NCI-H510A (cell line): ENCODE measurements around the gene BICD2.

Experiments
- DNase-seq: peaks from one replicate; lab custom pipeline; 2025; lab: John Stamatoyannopoulos, UW

BICD2 gene

DNA sequence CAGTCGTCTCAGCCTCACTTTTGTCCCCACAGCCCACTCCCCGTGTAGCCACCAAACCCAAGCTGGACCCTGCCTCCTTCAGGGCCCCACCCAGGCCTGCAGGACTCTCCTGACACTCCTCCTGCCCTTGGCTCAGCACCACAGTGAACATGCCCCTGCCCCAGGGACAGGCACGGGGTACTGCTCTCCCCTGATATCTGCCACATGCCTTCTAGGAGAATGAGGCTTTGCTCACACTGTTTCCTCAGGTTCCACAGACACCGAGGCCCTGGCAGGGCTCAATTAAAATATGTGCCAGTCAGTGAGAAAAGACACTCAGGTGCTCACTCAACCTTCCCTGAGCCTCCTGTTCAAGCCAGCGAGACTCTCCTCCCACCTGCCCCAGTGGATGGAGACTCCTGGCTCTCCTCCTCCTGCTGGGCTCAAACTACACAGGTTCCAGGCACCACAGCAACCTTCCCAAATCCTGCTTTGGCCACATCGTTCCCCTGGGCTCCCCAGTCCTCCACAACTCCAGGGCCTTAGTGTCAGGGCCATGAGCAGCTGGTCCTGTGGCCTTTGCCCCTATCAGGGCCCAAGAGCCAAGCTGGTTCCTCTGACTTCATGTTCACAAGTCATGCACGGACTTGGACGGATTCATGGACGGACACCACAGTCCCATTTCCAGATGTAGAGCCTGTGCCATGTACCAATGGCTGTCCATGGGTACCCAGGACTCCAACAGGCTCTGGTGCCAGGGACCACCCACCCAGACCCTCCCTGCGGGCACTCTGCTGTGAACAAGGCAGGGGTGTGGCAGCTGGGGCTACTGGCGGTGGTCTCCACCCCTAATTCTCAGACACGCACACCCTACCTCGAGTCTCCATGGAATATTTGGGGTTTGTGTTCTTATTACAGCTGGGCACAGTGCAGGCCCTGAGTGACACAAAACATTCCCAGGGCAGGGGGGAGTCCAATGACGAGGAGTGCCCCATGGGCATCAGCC lies 36.6 kb downstream of the BICD2 start:
- no peak for DNase-seq

DNA sequence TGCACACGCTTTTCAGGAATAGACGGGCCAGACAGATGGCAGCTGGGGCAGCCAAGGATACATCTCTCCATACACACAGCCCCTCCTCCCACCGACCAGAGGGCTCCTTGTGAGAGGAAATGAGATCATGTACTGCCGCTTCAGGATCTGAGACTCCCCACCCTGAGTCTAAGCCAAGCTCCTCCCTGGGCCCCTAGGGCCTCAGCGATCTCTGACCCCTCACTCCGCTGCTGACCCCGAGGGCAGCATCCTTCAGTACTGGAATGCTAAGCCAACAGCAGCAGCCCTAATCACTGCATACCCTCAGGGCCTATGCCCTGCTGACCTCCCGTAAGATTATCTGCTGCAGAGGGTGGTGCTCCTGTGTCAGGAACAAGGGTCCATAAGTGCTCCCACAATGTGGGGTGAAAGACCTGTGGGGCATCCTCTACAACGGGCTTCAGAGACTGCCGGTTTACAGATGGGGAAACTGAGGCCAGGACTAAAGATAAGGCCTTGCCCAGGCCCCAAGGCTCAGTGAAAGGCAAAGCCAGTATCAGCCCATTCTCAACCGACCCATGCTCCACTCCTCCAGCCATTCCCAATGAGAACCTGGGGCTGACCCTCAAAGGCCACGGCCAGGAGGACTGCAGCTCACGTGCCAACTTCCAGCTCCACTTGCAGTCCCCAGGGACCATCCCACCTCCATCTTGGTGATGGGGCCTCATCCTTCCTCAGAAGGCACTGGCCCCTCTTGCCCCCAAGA lies 37.5 kb downstream of the BICD2 start:
- DNase-seq: no peak

DNA sequence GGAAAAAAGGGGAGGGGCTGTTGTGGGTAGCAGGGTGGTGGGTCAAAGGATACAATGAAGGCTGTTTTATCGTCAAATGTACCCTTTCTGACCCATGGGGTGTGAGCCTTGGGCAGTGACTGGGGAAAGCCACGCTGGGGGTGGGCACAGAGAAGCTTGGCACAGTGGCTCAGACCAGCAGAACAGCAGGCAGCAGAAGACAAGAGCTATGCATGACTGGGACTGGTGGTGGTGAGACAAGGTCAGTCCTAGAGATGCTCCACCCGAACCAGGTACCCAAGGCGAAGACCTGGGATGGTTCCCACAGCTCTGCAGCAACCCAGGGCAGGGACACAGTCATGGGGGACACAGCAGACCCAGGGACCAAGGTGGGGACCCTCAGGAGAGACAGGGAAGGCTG lies 38.3 kb downstream of the BICD2 start:
- DNase-seq: no peak

DNA sequence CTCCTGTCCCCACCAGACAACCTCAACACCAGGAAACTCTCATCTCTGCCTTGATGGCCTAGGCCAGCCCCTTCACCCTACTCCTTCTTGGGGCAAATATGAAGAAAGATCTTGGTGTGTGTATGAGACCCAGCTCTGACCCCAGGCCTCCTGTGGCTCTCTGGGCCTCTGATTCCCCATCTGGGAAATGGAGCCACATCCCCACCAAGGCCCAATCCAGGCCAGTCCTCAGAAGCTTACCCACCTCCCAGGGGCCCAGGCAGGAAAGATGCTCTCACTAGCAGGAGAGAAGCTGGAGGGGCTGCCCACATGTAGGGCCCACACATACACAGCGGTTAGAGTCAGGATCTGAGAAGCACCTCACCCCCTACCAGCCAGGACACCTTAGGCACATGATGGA lies 38.9 kb downstream of the BICD2 start:
- no peak for DNase-seq

DNA sequence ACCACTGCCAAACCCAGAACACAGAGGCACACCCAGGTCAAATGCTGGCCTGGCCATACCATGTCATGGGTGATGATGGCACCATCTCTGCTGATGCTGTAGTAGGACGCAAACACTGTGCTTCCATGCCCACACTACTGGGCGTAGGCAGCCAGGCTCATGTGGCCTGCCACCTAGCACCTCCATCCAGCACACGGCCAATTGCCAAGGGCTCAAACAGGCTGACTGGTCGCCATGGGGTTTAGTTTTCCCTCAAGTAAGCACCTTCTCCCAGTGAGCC lies 39.4 kb downstream of the BICD2 start:
- DNase-seq: no peak

DNA sequence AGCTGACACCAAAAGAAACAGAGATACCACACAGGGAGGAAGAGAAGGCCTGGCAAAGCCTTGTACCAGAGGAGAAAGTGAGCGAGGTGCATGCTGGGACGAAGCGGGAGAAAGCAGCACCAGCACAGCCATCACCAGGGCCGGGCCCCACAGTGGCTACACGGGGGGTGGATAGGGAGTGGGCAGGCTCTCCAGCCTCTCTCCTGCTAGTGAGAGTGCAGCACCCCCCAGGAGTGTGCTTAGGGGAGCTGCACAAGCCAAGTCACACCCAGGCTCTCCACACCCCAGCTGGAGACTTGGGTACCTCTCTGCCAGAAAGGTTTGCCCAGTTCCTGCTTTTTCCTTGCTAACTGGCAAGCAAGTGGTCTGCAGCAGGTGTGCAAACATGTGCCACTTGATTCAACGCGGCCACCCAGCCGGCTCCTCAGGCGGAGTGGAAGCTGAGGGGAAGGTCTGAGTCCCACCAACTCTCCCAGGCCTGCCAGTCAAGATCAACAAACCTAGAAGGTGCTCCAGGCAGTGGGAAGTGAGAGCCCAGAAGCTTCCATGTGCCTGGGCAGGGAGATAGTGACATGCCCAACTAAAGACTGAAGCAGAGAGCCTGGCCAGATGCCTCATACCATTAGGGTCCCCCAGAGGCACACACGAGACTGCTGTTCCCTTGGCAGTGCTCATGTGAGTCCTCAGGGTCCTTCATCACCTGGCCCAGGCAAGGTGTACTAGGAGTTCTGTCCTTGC lies 39.9 kb downstream of the BICD2 start:
- DNase-seq: peak; percentile 40

DNA sequence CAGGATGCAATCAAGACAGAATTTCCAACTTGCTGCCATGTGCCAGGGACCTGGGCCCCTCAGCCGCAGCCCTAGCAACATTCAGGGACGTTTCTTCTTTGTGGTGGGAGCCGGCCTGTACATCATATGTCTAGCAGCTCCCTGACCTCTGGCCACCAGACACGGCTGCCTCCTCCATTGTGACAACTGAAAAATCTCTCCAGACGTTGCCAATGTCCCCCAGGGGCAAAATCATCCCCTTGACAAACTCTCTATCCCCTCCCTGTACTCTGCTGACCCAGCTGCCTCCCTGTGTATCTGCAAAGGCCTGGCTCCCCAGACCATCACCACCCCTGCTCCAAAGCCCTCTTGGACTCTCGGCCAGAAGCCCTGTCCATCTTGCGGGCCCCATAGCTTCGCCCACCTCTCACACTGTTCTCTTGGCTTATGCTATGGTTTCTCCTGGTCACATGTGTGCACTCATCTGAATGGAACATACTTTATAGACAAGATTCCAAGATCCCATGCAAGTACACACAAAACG lies 40.8 kb downstream of the BICD2 start:
- DNase-seq: no peak

DNA sequence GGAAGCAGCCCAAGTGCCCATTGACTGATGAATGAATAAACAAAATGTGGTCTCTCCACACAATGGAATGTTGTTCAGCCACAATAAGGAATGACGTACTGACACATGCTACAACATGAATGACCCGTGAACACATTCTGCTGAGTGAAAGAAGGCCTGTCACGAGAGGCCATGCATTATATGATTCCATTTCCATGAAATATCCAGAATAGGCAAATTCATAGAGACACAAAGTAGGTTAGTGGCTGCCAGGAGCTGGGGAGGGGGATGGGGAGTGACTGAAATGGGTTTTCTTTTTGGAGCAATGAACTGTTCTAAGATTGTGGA lies 41.4 kb downstream of the BICD2 start:
- no peak for DNase-seq

DNA sequence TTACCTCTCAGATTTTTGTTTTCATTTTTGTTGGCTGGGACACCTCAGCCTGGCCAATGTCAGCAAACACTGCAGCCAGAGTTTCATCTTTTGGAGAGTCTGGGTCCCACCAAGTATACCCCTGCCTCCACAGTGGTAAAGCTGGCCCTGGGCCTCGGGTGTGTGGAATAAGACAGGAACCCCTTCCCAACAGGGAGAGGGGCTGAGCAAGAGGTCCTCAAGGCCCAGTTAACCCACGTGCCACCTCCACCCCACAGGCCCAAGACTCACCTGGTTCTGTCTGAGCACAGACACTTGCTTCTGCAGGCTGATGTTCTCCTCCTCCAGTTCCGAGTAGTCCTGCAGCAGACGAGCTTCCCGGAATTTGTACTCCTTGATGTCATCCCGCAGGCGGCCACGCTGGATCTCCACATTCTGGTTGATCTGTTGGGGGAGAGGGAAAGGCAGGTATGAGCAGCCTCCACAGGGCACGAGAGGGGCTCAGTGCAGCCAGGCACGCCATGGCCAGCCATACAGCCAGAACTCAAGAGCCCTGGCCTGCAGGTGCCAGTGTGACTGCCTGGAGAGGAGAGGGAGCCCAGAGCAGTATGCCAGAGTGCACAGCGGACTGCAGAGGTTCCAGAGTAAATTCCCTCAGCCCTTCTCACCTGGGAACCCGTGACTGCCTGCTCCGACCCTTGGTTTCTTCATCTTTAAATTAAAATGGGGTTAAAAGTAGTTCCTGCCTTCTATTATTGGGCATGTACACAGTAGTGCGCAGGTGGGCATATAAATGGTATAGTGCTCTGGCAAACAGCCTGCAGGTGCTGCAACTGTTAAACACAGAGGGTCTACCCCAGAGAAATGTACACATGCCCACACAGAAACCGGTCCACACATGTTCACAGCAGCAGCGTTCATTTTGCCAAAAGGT lies 42.0 kb downstream of the BICD2 start:
- no peak for DNase-seq

DNA sequence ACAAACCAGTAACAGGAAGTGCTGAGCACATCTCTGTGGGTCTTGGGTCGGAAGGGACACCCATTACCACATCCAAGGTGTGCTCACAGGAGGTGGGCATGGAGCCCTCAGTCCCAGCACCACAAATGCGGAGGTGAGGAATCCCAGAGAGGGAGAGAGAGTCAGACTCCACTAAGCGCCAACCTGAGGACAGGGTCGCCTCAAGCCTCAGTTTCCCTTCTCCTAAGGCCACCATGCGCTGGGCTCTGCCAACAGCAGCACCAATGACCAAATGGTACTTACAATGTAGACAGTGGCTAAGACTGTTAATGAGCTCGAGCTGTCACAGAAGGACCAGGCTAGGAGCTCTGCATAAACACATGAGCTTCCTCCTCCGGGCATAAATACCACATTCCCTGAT lies 43.1 kb downstream of the BICD2 start:
- DNase-seq: no peak

DNA sequence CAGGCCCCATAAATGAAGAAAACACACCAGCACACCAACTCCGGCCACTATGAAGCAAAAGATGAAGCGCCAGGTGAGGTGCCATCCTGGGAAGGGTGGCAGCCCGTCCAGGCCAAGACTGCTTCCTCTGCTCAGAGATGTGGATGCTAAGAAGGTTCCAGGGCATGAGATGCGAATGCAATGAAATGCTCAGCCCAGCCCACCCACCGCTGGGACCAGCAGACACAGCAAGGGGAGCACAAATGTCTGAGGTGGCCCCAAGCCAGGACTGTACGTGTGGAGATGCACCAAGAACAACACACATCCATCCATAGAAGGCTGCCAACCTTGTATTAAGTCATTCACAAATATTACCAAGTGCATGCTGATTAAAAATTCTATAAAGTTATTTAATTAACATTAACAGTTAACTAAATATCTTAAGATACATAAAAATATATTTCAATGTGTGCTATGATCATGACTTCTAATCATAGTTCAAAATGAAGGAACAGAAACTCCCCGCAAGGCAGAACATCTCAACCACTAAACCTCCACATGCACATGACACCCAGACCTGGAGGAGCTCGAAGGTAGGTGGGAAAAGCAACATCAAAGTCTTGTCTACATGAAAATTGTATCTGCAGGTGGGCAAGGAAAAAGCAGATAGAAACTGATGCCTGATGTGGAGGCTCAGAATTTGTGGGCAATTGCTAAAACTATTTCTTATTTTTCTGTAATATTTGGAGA lies 43.7 kb downstream of the BICD2 start:
- DNase-seq: no peak

DNA sequence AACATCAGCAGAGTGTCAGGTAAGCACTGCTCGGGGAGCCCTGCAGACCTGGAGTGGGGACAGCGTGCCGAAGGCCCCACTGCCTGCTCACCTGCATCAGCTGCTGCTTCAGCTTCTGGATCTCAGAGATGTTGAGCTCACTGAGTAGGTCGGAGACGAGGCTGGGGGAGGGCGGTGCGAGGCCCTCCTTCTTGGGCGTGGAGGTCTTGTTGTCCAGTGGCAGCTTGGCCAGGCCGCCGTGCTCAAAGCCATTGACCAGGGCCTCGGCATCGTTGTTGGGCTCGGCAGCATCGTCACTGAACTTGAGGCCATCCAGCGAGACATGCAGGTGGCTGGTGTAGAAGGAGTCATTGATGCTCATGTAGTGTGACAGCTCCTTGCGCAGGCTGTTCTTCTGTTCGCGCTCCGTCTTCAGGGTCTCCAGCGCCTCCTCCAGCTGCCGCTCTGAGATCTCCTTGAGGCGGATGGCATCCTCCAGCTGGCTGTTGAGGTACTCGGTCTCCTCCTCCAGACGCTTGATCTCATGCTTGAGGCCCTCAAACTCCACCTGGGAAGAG lies 44.3 kb downstream of the BICD2 start:
- no peak for DNase-seq

DNA sequence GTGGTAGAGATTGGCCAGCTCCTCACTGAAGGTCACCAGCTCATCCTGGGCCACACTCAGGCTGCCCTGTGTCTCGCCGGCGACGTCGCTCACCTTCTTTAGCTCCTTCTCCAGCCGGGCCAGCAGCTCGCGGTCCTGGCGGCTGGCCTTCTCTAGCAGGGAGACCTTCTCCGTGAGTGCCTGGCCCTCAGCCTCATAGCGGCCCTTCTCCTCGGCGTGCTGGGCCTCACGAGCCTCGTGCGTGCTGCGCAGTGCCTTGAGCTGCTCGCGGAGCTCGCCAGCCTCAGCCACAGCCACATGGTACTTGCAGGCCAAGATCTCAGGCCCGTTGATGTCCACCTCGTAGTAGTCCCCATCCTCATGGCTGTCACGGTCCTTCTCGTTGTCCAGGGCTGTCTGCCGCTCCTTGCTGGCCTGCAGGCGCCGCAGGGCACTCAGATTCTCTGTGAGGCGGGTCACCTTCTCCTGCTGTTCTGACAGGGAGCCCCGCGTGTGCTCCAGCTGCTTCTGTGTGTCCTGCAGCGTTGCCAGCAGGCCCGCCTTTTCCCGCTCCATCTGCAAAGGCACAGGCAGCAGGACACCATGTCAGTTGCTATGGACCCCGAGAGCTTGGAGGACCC lies 45.5 kb downstream of the BICD2 start:
- no peak for DNase-seq

DNA sequence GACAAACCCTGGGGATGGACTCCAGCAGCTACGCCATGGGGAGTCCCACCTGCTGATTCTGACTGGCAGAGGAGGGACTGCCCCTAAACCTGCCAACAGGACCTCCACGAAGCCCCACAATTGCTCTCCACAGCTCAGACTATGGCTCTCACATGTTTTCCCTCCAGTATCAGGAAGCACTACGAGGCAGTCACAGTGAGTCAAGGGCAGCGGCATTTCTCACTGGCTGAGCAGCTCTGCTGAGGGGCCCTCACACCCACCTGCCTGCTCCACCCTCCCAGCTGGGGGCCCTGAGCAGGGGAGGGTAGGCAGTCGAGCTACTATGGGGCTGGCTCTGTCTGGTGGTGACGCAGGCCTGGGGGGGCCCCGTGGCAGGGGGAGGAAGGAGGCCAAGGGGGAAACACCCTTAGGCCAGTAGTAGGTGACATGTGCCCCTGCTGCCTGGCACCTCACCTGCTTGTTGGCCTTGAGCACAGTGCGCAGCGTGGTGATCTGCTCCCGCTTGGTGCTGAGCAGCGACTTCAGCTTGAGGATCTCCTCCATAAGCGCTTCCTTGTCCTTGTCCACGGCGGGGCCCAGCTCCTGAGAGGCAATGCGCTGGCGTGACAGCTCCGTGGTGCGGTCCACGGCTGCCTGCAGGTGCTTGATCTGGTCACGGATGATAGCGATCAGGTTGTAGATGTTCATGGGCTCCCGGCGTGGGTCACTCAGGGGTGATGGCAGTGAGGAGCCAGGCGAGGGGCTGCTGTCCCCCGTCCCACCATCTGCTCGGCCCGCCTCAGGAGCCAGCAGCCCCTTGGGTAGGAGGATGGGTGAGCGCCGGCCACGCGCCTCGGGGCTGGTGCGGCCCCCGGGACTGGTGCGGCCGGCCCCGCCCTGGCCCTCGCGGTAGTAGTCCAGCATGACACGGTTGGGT lies 46.3 kb downstream of the BICD2 start:
- no peak for DNase-seq

DNA sequence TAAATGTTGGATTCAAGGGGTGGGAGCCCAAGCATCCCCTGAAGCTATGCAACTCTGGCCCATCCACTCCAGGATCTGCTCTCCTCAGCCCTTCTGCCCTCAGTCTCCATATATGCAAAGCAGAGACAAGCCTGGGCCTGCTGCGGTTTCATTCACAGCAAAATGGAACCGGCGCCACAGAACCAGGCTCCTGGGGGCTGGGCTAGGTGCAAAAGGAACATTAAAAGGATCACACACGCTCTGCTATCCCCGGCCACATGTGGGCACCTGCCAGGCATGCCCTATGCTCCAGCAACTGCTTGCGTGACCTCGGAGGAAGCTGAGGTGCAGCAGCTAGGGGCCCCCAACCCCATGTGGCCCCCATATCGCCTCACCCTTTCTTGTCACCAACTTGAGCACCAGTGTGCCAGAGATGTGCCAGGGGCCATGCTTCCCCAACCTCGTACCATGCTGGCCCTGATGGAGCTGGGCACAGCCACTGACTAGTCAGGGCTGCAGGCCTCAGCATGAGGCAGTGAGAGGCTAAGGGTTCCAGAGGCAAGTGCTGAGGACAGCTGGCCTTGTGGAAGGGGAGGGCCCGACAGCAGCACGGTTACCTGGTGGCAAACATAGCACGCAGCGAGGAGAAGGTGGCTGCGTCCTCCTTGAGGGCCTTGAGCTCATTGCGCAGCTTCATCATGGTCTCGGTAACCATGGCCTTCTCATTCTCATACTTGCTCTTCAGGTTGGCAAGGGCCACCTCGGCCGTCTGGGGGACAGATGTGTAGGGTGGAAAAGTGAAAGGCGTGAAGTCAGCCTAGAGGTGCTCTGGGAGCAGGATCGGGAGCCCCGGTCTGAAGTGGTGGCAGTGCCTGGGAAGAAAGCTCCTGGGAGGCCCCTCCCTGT lies 47.2 kb downstream of the BICD2 start:
- DNase-seq: no peak

DNA sequence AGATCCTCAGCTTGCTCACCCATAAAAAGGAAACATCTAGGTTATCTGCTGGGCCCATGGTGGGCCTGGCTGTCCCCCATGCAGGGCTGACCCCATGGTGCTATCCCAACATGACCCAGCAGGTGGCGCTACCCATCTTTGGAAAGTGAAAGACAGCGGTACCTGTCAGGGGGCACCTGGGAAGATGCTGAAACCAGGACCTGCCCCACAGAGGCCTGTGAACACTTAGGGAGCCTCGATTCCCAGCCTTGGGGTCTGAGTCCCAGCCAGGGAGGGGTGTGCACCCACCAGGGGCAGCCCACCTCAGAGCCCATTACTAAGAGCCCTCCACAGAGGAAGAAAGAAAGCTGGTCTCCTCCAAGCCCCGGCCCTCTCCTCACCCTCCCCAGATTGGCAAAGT lies 48.1 kb downstream of the BICD2 start:
- no peak for DNase-seq

DNA sequence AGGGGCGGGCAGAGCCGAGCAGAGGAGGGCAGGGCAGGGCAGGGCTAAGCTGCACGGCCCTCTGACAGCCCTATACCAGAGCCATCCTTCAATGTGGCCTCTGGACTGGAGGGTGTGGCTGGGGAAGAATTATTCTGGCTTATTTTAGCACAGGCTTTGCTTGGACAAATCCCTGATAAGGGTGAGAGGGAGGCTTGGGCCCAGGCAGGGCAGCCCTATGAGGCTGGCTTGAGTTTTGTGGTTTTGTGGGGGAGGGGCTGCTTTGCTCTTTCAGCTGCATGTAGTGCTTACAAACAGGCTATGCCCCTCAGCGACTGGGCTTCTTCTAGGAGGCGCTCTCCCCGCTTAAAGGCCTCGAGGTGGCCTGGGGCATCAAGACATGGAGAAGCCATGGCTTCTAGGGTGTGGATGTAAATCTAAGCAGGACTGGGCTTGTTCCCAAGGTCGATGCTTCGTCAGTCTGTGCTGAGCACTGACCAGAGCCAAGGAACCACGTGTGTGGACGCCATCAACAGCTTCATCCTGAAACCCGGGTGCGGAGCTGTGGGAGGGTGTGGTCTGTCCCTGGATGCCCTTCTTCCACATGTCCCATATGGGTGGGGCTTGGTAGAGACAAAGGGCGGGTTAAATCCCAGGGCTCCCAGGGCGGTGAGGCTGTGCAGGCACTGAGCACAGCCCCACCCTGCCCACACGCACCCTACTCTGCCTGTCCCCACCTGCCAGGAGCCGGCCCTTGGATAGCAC lies 49.0 kb downstream of the BICD2 start:
- no peak for DNase-seq
